ENCODE measurements around the gene SSBP3.
"Not testable (repeated sequence)": the region's sequence is repeated elsewhere in the genome, so short reads cannot be mapped to it uniquely, and the experiment has no call there.

Gene SSBP3

GRCh38 chr1:54212872-54213271 is 193.3 kb downstream of the SSBP3 start:
- no peak for TF ChIP-seq EZH2phosphoT487 (conservative IDR thresholded peaks at IDR 0.05; ENCODE audit: low read length)
- no peak for TF ChIP-seq CTCF (IDR thresholded peaks at IDR 0.05; ENCODE audit: insufficient read depth, low read length, poor library complexity, severe bottlenecking)
- no peaks in the 10 kb centered on the region for H3K9me3 ChIP-seq (ENCODE audit: insufficient read depth, low read length)
- no peak overlapping the region for H2AFZ ChIP-seq (ENCODE audit: low read depth, low read length, severe bottlenecking)
- H3K4me3 ChIP-seq (ENCODE audit: insufficient read depth, low read length, poor library complexity, severe bottlenecking), result no peak overlapping the region
- H4K20me1 ChIP-seq (ENCODE audit: low read depth, low read length), result no peaks in the 10 kb centered on the region
- no peaks in the 10 kb centered on the region for H3F3A ChIP-seq (ENCODE audit: insufficient read depth)
- no peaks in the 10 kb centered on the region for H3K9me2 ChIP-seq (replicated peaks; ENCODE audit: insufficient read depth, low read length)
- H3K27ac ChIP-seq (ENCODE audit: low read depth, low read length), result no peak overlapping the region
- H3K27me3 ChIP-seq (ENCODE audit: low read length), result no peaks in the 10 kb centered on the region
- H3K79me2 ChIP-seq (ENCODE audit: insufficient read depth, low read length), result no peaks in the 10 kb centered on the region
- H3K9ac ChIP-seq (ENCODE audit: low read length), result no peak overlapping the region
- peaks cover 22% of the 10 kb centered on the region for H3K36me3 ChIP-seq (ENCODE audit: low read length)
- H3K4me2 ChIP-seq (ENCODE audit: low read depth, low read length, poor library complexity, severe bottlenecking), result no peak overlapping the region

- not testable (repeated sequence) for H3K9me3 ChIP-seq (ENCODE audit: insufficient read depth, low read length); H3F3A ChIP-seq (ENCODE audit: insufficient read depth); H2AFZ ChIP-seq (ENCODE audit: low read depth, low read length, severe bottlenecking); H3K9ac ChIP-seq (ENCODE audit: low read length); H3K9me2 ChIP-seq (replicated peaks; ENCODE audit: insufficient read depth, low read length); H4K20me1 ChIP-seq (ENCODE audit: low read depth, low read length); H3K27me3 ChIP-seq (ENCODE audit: low read length); H3K27ac ChIP-seq (ENCODE audit: low read depth, low read length); H3K4me3 ChIP-seq (ENCODE audit: insufficient read depth, low read length, poor library complexity, severe bottlenecking); H3K4me2 ChIP-seq (ENCODE audit: low read depth, low read length, poor library complexity, severe bottlenecking)
- Histone ChIP-seq H3K79me2 (ENCODE audit: insufficient read depth, low read length) (peaks cover 13% of the 10 kb centered on the region), H3K36me3 (ENCODE audit: low read length) (peaks cover 25% of the 10 kb centered on the region)
Measured at GRCh38 chr1:54207896-54208295, 198.3 kb downstream of the SSBP3 start.

GRCh38 chr1:54207287-54207686 is 198.9 kb downstream of the SSBP3 start:
- H3K4me2 ChIP-seq (ENCODE audit: low read depth, low read length, poor library complexity, severe bottlenecking), result no peak overlapping the region
- peaks cover 22% of the 10 kb centered on the region for H3K36me3 ChIP-seq (ENCODE audit: low read length)

GRCh38 chr1:54204199-54204598 is 202.0 kb downstream of the SSBP3 start:
- no peak overlapping the region for H3K4me3 ChIP-seq (ENCODE audit: insufficient read depth, low read length, poor library complexity, severe bottlenecking)
- no peak overlapping the region for H3K4me2 ChIP-seq (ENCODE audit: low read depth, low read length, poor library complexity, severe bottlenecking)
- H3K9ac ChIP-seq (ENCODE audit: low read length), result no peak overlapping the region
- H3K36me3 ChIP-seq (ENCODE audit: low read length), result peaks cover 7% of the 10 kb centered on the region
- H4K20me1 ChIP-seq (ENCODE audit: low read depth, low read length), result no peaks in the 10 kb centered on the region
- H3K79me2 ChIP-seq (ENCODE audit: insufficient read depth, low read length), result peaks cover 47% of the 10 kb centered on the region
- no peak overlapping the region for H2AFZ ChIP-seq (ENCODE audit: low read depth, low read length, severe bottlenecking)
- H3K27me3 ChIP-seq (ENCODE audit: low read length), result no peaks in the 10 kb centered on the region
- H3K9me3 ChIP-seq (ENCODE audit: insufficient read depth, low read length), result no peaks in the 10 kb centered on the region
- TF ChIP-seq EZH2phosphoT487 (conservative IDR thresholded peaks at IDR 0.05; ENCODE audit: low read length) (no peak), CTCF (IDR thresholded peaks at IDR 0.05; ENCODE audit: insufficient read depth, low read length, poor library complexity, severe bottlenecking) (no peak)
- no peaks in the 10 kb centered on the region for H3F3A ChIP-seq (ENCODE audit: insufficient read depth)
- no peaks in the 10 kb centered on the region for H3K9me2 ChIP-seq (replicated peaks; ENCODE audit: insufficient read depth, low read length)
- H3K27ac ChIP-seq (ENCODE audit: low read depth, low read length), result no peak overlapping the region

More at GRCh38 chr1:54207287-54207686, 198.9 kb downstream of the SSBP3 start:
- Histone ChIP-seq H2AFZ (ENCODE audit: low read depth, low read length, severe bottlenecking) (no peak overlapping the region), H3K4me3 (ENCODE audit: insufficient read depth, low read length, poor library complexity, severe bottlenecking) (no peak overlapping the region), H3F3A (ENCODE audit: insufficient read depth) (no peaks in the 10 kb centered on the region), H3K27me3 (ENCODE audit: low read length) (no peaks in the 10 kb centered on the region), H3K9me3 (ENCODE audit: insufficient read depth, low read length) (no peaks in the 10 kb centered on the region), H3K27ac (ENCODE audit: low read depth, low read length) (no peak overlapping the region), H3K9me2 (replicated peaks; ENCODE audit: insufficient read depth, low read length) (no peaks in the 10 kb centered on the region), H3K79me2 (ENCODE audit: insufficient read depth, low read length) (peaks cover 19% of the 10 kb centered on the region), H4K20me1 (ENCODE audit: low read depth, low read length) (no peaks in the 10 kb centered on the region), H3K9ac (ENCODE audit: low read length) (no peak overlapping the region)
- TF ChIP-seq EZH2phosphoT487 (conservative IDR thresholded peaks at IDR 0.05; ENCODE audit: low read length), result no peak
- TF ChIP-seq CTCF (IDR thresholded peaks at IDR 0.05; ENCODE audit: insufficient read depth, low read length, poor library complexity, severe bottlenecking), result no peak
